ENCODE measurements around the gene BOLA1. TPM values are rescaled to one million over a fixed set of nuclear protein-coding genes. Genes with fewer than 3 reads are reported as not detected.

Gene BOLA1
- total and polyA plus RNA-seq, 2 of the 13 experiments (the other 11 are each of a cell fraction or from before 2014, with no cell fraction given) = 3.2 to 4.2 TPM

DNA sequence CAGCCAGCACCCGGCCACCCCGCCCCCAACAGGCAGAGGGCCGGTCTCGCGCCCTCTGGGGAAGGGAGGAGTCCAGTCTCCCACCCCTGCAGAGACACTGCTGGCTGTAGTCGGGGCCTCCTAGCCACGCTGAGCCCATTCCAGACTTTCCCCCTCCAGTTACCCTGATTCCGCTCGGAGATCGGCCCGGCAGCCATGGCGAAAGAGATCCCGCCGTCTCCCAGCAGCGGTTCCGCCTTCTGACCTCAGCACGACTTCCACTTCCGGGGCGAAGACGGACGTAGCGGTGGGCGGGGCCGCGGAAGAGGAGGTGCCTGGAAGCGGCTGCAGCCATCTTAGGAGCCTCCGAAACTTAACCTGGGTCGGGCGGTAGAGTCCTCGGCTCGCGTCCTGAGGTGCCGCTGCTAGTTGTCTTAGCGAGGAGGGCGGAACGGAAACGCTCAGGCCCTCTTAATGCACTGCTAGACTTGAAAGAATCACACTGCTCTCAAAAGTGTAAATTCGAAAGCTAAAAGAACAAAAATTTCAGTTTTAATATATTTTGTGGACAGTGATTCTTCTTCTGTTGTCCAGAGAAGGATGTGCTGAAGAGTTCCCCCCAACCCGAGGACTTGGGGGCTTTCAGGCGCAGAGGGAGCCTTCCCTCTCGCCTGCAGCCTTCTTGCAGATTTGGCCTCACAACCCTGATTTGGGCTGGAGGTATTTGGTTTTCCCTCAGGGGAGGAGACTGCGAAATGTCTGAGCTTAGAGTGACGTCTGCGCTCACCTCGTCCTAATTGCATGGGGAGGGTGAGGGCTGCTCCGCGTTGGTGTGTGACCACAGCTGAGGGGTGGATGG lies 28.4 kb downstream of the BOLA1 start, which contains the start of gene SF3B4 (continued):
- no peak for TF ChIP-seq ZNF747 (CRISPR knock-in tag; IDR thresholded peaks at IDR 0.05; ENCODE audit: borderline replicate concordance)
- peak; percentile 84 for TF ChIP-seq SPEN (CRISPR knock-in tag; IDR thresholded peaks at IDR 0.05; ENCODE audit: low read depth)
- no peak for TF ChIP-seq ZBTB3 (CRISPR knock-in tag; IDR thresholded peaks at IDR 0.05; ENCODE audit: borderline replicate concordance, low read depth)
- no peak for TF ChIP-seq U2AF2 (IDR thresholded peaks at IDR 0.05; ENCODE audit: low read depth, low read length)
- TF ChIP-seq ZNF251 (CRISPR knock-in tag; IDR thresholded peaks at IDR 0.05) = no peak
- TF ChIP-seq RARG (CRISPR knock-in tag; IDR thresholded peaks at IDR 0.05; ENCODE audit: low read depth) = no peak
- peak; percentile 99 for TF ChIP-seq POLR2AphosphoS5 (IDR thresholded peaks at IDR 0.05; ENCODE audit: low read depth, low read length)
- TF ChIP-seq, protein P1, sequence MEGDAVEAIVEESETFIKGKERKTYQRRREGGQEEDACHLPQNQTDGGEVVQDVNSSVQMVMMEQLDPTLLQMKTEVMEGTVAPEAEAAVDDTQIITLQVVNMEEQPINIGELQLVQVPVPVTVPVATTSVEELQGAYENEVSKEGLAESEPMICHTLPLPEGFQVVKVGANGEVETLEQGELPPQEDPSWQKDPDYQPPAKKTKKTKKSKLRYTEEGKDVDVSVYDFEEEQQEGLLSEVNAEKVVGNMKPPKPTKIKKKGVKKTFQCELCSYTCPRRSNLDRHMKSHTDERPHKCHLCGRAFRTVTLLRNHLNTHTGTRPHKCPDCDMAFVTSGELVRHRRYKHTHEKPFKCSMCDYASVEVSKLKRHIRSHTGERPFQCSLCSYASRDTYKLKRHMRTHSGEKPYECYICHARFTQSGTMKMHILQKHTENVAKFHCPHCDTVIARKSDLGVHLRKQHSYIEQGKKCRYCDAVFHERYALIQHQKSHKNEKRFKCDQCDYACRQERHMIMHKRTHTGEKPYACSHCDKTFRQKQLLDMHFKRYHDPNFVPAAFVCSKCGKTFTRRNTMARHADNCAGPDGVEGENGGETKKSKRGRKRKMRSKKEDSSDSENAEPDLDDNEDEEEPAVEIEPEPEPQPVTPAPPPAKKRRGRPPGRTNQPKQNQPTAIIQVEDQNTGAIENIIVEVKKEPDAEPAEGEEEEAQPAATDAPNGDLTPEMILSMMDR (CRISPR knock-in tag; IDR thresholded peaks at IDR 0.05) = 0 out of 2 replicates have a peak, but pooled peaks have one; percentile 18
- TF ChIP-seq, protein P2, sequence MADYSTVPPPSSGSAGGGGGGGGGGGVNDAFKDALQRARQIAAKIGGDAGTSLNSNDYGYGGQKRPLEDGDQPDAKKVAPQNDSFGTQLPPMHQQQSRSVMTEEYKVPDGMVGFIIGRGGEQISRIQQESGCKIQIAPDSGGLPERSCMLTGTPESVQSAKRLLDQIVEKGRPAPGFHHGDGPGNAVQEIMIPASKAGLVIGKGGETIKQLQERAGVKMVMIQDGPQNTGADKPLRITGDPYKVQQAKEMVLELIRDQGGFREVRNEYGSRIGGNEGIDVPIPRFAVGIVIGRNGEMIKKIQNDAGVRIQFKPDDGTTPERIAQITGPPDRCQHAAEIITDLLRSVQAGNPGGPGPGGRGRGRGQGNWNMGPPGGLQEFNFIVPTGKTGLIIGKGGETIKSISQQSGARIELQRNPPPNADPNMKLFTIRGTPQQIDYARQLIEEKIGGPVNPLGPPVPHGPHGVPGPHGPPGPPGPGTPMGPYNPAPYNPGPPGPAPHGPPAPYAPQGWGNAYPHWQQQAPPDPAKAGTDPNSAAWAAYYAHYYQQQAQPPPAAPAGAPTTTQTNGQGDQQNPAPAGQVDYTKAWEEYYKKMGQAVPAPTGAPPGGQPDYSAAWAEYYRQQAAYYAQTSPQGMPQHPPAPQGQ (CRISPR knock-in tag; IDR thresholded peaks at IDR 0.05; ENCODE audit: borderline replicate concordance) = 0 out of 2 replicates have a peak, but pooled peaks have one; percentile 71
- TF ChIP-seq KMT2B (CRISPR knock-in tag; IDR thresholded peaks at IDR 0.05) = peak; percentile 92
- TF ChIP-seq PITX1 (CRISPR knock-in tag; IDR thresholded peaks at IDR 0.05) = no peak
- TF ChIP-seq, protein P3, sequence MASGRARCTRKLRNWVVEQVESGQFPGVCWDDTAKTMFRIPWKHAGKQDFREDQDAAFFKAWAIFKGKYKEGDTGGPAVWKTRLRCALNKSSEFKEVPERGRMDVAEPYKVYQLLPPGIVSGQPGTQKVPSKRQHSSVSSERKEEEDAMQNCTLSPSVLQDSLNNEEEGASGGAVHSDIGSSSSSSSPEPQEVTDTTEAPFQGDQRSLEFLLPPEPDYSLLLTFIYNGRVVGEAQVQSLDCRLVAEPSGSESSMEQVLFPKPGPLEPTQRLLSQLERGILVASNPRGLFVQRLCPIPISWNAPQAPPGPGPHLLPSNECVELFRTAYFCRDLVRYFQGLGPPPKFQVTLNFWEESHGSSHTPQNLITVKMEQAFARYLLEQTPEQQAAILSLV (CRISPR knock-in tag; IDR thresholded peaks at IDR 0.05; ENCODE audit: borderline replicate concordance) = no peak; the same call in 1 of the 2 replicates
- TF ChIP-seq MLLT10 (CRISPR knock-in tag; IDR thresholded peaks at IDR 0.05) = no peak
- no peak for TF ChIP-seq BORCS8-MEF2B (CRISPR knock-in tag; IDR thresholded peaks at IDR 0.05)
- no peak for TF ChIP-seq ZNF446 (CRISPR knock-in tag; IDR thresholded peaks at IDR 0.05)
- TF ChIP-seq, protein P4, sequence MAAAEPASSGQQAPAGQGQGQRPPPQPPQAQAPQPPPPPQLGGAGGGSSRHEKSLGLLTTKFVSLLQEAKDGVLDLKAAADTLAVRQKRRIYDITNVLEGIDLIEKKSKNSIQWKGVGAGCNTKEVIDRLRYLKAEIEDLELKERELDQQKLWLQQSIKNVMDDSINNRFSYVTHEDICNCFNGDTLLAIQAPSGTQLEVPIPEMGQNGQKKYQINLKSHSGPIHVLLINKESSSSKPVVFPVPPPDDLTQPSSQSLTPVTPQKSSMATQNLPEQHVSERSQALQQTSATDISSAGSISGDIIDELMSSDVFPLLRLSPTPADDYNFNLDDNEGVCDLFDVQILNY (CRISPR knock-in tag; conservative IDR thresholded peaks at IDR 0.05) = peak; percentile 62; the same call in 1 of the 2 replicates
- TF ChIP-seq, protein P5, sequence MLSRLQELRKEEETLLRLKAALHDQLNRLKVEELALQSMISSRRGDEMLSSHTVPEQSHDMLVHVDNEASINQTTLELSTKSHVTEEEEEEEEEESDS (CRISPR knock-in tag; IDR thresholded peaks at IDR 0.05; ENCODE audit: borderline replicate concordance) = no peak
- TF ChIP-seq SOX6 (IDR thresholded peaks at IDR 0.05) = no peak
- TF ChIP-seq SOX6 (CRISPR knock-in tag; IDR thresholded peaks at IDR 0.05) = peak; percentile 59
- TF ChIP-seq, protein P6, sequence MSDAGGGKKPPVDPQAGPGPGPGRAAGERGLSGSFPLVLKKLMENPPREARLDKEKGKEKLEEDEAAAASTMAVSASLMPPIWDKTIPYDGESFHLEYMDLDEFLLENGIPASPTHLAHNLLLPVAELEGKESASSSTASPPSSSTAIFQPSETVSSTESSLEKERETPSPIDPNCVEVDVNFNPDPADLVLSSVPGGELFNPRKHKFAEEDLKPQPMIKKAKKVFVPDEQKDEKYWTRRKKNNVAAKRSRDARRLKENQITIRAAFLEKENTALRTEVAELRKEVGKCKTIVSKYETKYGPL (CRISPR knock-in tag; IDR thresholded peaks at IDR 0.05) = no peak
- 0 out of 2 replicates have a peak, but pooled peaks have one; percentile 62 for TF ChIP-seq ETV6 (CRISPR knock-in tag; conservative IDR thresholded peaks at IDR 0.05)
- TF ChIP-seq ZNF773 (CRISPR knock-in tag; IDR thresholded peaks at IDR 0.05; ENCODE audit: borderline replicate concordance) = no peak
- no peak for TF ChIP-seq NR2F6 (IDR thresholded peaks at IDR 0.05)
- TF ChIP-seq NR2F6 (CRISPR knock-in tag; IDR thresholded peaks at IDR 0.05) = no peak

Data from HepG2 (cell line).